ENCODE measurements around the gene SSTR3. TPM values are rescaled to one million over a fixed set of nuclear protein-coding genes. Genes with fewer than 3 reads are reported as not detected.

The SSTR3 gene
- total RNA-seq, 1 donor from 2014 or later, result 0.69 TPM

- TF ChIP-seq CTCF (IDR thresholded peaks at IDR 0.05; ENCODE audit: unreplicated experiment), result no peak
- H3K36me3 Mint-ChIP-seq, result no peaks in the 10 kb centered on the region
- no peak for DNase-seq (ENCODE audit: low spot score in 2 of 2, unreplicated experiment in 2 of 2)
- H3K9me3 Mint-ChIP-seq, result no peaks in the 10 kb centered on the region
- H3K4me1 Mint-ChIP-seq, result peaks cover 3% of the 10 kb centered on the region
- no peak overlapping the region for H3K4me3 Mint-ChIP-seq
- no peak overlapping the region for H3K27ac Mint-ChIP-seq
- no peaks in the 10 kb centered on the region for H3K27me3 Mint-ChIP-seq (ENCODE audit: low read depth)
These were observed 47.2 kb downstream of the SSTR3 start for GRCh38 chr22:37165066-37165465.

GRCh38 chr22:37164505-37164887 lies 47.8 kb downstream of the SSTR3 start:
- no peak for TF ChIP-seq CTCF (IDR thresholded peaks at IDR 0.05; ENCODE audit: unreplicated experiment)
- no peaks in the 10 kb centered on the region for H3K9me3 Mint-ChIP-seq
- H3K27me3 Mint-ChIP-seq (ENCODE audit: low read depth), result no peaks in the 10 kb centered on the region
- peaks cover 3% of the 10 kb centered on the region for H3K4me1 Mint-ChIP-seq
- no peak overlapping the region for H3K27ac Mint-ChIP-seq
- no peak overlapping the region for H3K4me3 Mint-ChIP-seq
- no peaks in the 10 kb centered on the region for H3K36me3 Mint-ChIP-seq
- no peak for DNase-seq (ENCODE audit: low spot score in 2 of 2, unreplicated experiment in 2 of 2)

- Mint-ChIP-seq H3K4me3 (no peak overlapping the region), H3K27ac (no peak overlapping the region), H3K9me3 (no peaks in the 10 kb centered on the region), H3K27me3 (ENCODE audit: low read depth) (peaks cover 6% of the 10 kb centered on the region), H3K36me3 (no peaks in the 10 kb centered on the region), H3K4me1 (peaks cover 3% of the 10 kb centered on the region)
- no peak for DNase-seq (ENCODE audit: low spot score in 2 of 2, unreplicated experiment in 2 of 2)
- TF ChIP-seq CTCF (IDR thresholded peaks at IDR 0.05; ENCODE audit: unreplicated experiment), result no peak
These were observed 48.4 kb downstream of the SSTR3 start for GRCh38 chr22:37163575-37164504.

- H3K4me1 Mint-ChIP-seq, result peaks cover 3% of the 10 kb centered on the region
- no peak for TF ChIP-seq CTCF (IDR thresholded peaks at IDR 0.05; ENCODE audit: unreplicated experiment)
- H3K4me3 Mint-ChIP-seq, result no peak overlapping the region
- H3K9me3 Mint-ChIP-seq, result no peaks in the 10 kb centered on the region
- no peaks in the 10 kb centered on the region for H3K36me3 Mint-ChIP-seq
- no peak overlapping the region for H3K27ac Mint-ChIP-seq
- DNase-seq (ENCODE audit: low spot score in 2 of 2, unreplicated experiment in 2 of 2), result no peak
- peaks cover 6% of the 10 kb centered on the region for H3K27me3 Mint-ChIP-seq (ENCODE audit: low read depth)
These were observed 49.2 kb downstream of the SSTR3 start for GRCh38 chr22:37163096-37163489.

GRCh38 chr22:37162221-37163095 lies 49.8 kb downstream of the SSTR3 start:
- Mint-ChIP-seq H3K4me3 (no peak overlapping the region), H3K27me3 (ENCODE audit: low read depth) (peaks cover 12% of the 10 kb centered on the region), H3K36me3 (no peaks in the 10 kb centered on the region), H3K27ac (no peak overlapping the region), H3K9me3 (no peaks in the 10 kb centered on the region), H3K4me1 (peaks cover 3% of the 10 kb centered on the region)
- TF ChIP-seq CTCF (IDR thresholded peaks at IDR 0.05; ENCODE audit: unreplicated experiment), result no peak
- no peak for DNase-seq (ENCODE audit: low spot score in 2 of 2, unreplicated experiment in 2 of 2)
